Tibial nerve (tissue), 4 donors: Measurements from ENCODE around the gene SUFU. TPM values are rescaled to one million over a fixed set of nuclear protein-coding genes. Genes with fewer than 3 reads are reported as not detected.

Experiments
- DNase-seq, 2 donors: peaks; one replicate each; pipeline ENCODE4 v3.0.0-alpha.2; 2019; ENCODE audit warnings: low spot score in 2 of 2
- H3K27ac ChIP-seq, 4 donors: fragments of 200-600 bp; sonication (generic) in 3 of 4; one replicate each; pipeline ENCODE4 v1.5.1; 2017 to 2019; ENCODE audit warnings: mild to moderate bottlenecking in 1 of 4
- H3K27me3 ChIP-seq, 2 donors: fragments of 200-600 bp; sonication (generic) in 1 of 2; one replicate each; pipeline versions ENCODE4 v1.5.1 to v1.6.0; 2017 to 2019
- H3K36me3 ChIP-seq, 3 donors: fragments of 200-600 bp; sonication (generic); one replicate each; pipeline ENCODE4 v1.5.1; 2018 to 2019
- H3K4me1 ChIP-seq, 4 donors: fragments of 200-600 bp; sonication (generic) in 3 of 4; one replicate each; pipeline ENCODE4 v1.5.1; 2017 to 2019
- H3K4me3 ChIP-seq, 4 donors: fragments of 200-600 bp; sonication (generic) in 3 of 4; one replicate each; pipeline ENCODE4 v1.5.1; 2017 to 2019; ENCODE audit warnings: mild to moderate bottlenecking in 1 of 4, moderate library complexity in 1 of 4
- H3K9me3 ChIP-seq, 4 donors: fragments of 200-600 bp; sonication (generic) in 3 of 4; one replicate each; pipeline ENCODE4 v1.5.1; 2017 to 2019
- CTCF ChIP-seq, 5 experiments: fragments of 200-600 bp in 3 of 5; fragments of 450-650 bp in 2 of 5; sonication (generic) in 3 of 5; IDR thresholded peaks; one replicate each; pipeline ENCODE4 v1.5.1; 2016 to 2019; ENCODE audit warnings: antibody characterized with exemption in 5 of 5, mild to moderate bottlenecking in 3 of 5, moderate library complexity in 2 of 5
- EP300 ChIP-seq, 2 donors: sonication (generic); formaldehyde crosslinking; IDR thresholded peaks; one replicate each; pipeline ENCODE4 v1.6.1; 2017; ENCODE audit warnings: antibody characterized with exemption in 2 of 2, mild to moderate bottlenecking in 1 of 2
- POLR2A ChIP-seq, 2 donors: fragments of 450-650 bp; IDR thresholded peaks; one replicate each; pipeline ENCODE4 v1.6.1; 2017; ENCODE audit warnings: antibody characterized with exemption in 2 of 2, mild to moderate bottlenecking in 2 of 2, moderate library complexity in 2 of 2
- whole genome bisulfite sequencing, 2 donors: methylation state at CpG; one replicate each; pipeline ENCODE4 v1.1.5; 2018; 5-methylcytosine and 5-hydroxymethylcytosine counted together
- total RNA-seq, 4 donors: library from RNA; depleted of rRNA; stranded (reverse); fragments of >200 nt; gene quantifications; one replicate each; pipeline ENCODE4 v1.1.0, GENCODE V29; 2016

SUFU gene
- total RNA-seq, 4 donors from 2014 or later: 9.8 to 17.1 (median 14.2) TPM

GRCh38 chr10:102460836-102461186 is 43.0 kb upstream of the SUFU start:
- peak overlapping the region in 2 of 4 donors; percentile 54 to 74 for H3K27ac ChIP-seq
- peak overlapping the region; percentile 46 to 94 (median 61) for H3K4me3 ChIP-seq
- peaks cover 0 to 28% (median 12%) of the 10 kb centered on the region in 4 donors for H3K4me1 ChIP-seq
- H3K9me3 ChIP-seq: no peaks in the 10 kb centered on the region
- H3K27me3 ChIP-seq: no peaks in the 10 kb centered on the region
- 26 to 36% methylated on average over 8 of the region's 8 CpGs for WGBS, 2 donors
- H3K36me3 ChIP-seq: peaks cover 0 to 6% (median 0%) of the 10 kb centered on the region in 3 donors
- TF ChIP-seq POLR2A (IDR thresholded peaks at IDR 0.05) (no peak), CTCF (IDR thresholded peaks at IDR 0.05) (no peak), EP300 (IDR thresholded peaks at IDR 0.05) (no peak)
- no peak for DNase-seq

- TF ChIP-seq CTCF (IDR thresholded peaks at IDR 0.05): peak in 1 of 5 experiments; percentile 16
- TF ChIP-seq POLR2A (IDR thresholded peaks at IDR 0.05): no peak
- peak; percentile 61 to 69 for TF ChIP-seq EP300 (IDR thresholded peaks at IDR 0.05)
- Histone ChIP-seq H3K9me3 (no peaks in the 10 kb centered on the region), H3K27me3 (no peaks in the 10 kb centered on the region), H3K4me3 (peak overlapping the region; percentile 46 to 94 (median 61)), H3K4me1 (peaks cover 0 to 28% (median 12%) of the 10 kb centered on the region in 4 donors), H3K27ac (peak overlapping the region in 3 of 4 donors; percentile 40 to 74 (median 54)), H3K36me3 (peaks cover 0 to under 1% (median 0%) of the 10 kb centered on the region in 3 donors)
- DNase-seq: peak; percentile 70 to 74
- 5 to 6% methylated on average over 32 to 37 of the region's 54 CpGs for WGBS, 2 donors
These were observed 42.4 kb upstream of the SUFU start for GRCh38 chr10:102461187-102462054.

- H3K27me3 ChIP-seq: no peaks in the 10 kb centered on the region
- H3K36me3 ChIP-seq: no peaks in the 10 kb centered on the region
- peaks cover 0 to 28% (median 12%) of the 10 kb centered on the region in 4 donors for H3K4me1 ChIP-seq
- H3K27ac ChIP-seq: no peak overlapping the region
- H3K4me3 ChIP-seq: no peak overlapping the region
- 63 to 69% methylated on average over 6 of the region's 6 CpGs for WGBS, 2 donors
- DNase-seq: no peak
- H3K9me3 ChIP-seq: no peaks in the 10 kb centered on the region
- no peak for TF ChIP-seq CTCF (IDR thresholded peaks at IDR 0.05)
These were observed 41.2 kb upstream of the SUFU start for GRCh38 chr10:102462512-102463054.

- H3K36me3 ChIP-seq: no peaks in the 10 kb centered on the region
- TF ChIP-seq POLR2A (IDR thresholded peaks at IDR 0.05): no peak
These were observed 39.8 kb upstream of the SUFU start for GRCh38 chr10:102463983-102464382.

GRCh38 chr10:102465466-102465865 is 38.3 kb upstream of the SUFU start:
- 48 to 58% methylated on average over 3 of the region's 3 CpGs for WGBS, 2 donors
- no peak for DNase-seq
- Histone ChIP-seq H3K27ac (no peak overlapping the region), H3K4me1 (peaks cover 0 to 34% (median 15%) of the 10 kb centered on the region in 4 donors), H3K27me3 (no peaks in the 10 kb centered on the region), H3K36me3 (peaks cover 0 to 6% (median 0%) of the 10 kb centered on the region in 3 donors), H3K9me3 (no peaks in the 10 kb centered on the region), H3K4me3 (no peak overlapping the region)
- TF ChIP-seq POLR2A (IDR thresholded peaks at IDR 0.05) (no peak), EP300 (IDR thresholded peaks at IDR 0.05) (no peak), CTCF (IDR thresholded peaks at IDR 0.05) (no peak)

More at GRCh38 chr10:102463983-102464382, 39.8 kb upstream of the SUFU start:
- Histone ChIP-seq H3K27ac (no peak overlapping the region), H3K9me3 (no peaks in the 10 kb centered on the region), H3K4me1 (peaks cover 0 to 34% (median 16%) of the 10 kb centered on the region in 4 donors), H3K4me3 (no peak overlapping the region), H3K27me3 (no peaks in the 10 kb centered on the region)
- WGBS, 2 donors: 85 to 86% methylated on average over 10 of the region's 10 CpGs
- no peak for DNase-seq
